GM12878 (cell line): ENCODE data around the gene ECT2. TPM values are rescaled to one million over a fixed set of nuclear protein-coding genes. Genes with fewer than 3 reads are reported as not detected.

Source experiments
- ATAC-seq: fragments of 200-7000 bp; cut with Tn5 transposase; 3 replicates; pipeline ENCODE4 v1.9.1; 2020; ENCODE audit warnings: mild to moderate bottlenecking, moderate library complexity
- BruUV-seq: library from RNA; stranded (reverse); fragments of 400-500 nt; replicated peaks from 2 replicates; lab custom pipeline; 2021; lab: Mats Ljungman, UMichigan
- CTCF ChIA-PET: fragments of 300-600 bp; sonication (Branson Sonifier 250); formaldehyde crosslinking; extraction: SDS; loops from one replicate; lab custom pipeline; 2021; ENCODE audit warnings: inconsistent platforms; lab: Yijun Ruan, JAX
- POLR2A ChIA-PET: fragments of 350-600 bp; formaldehyde crosslinking; extraction: SDS; loops from one replicate; lab custom pipeline; 2021; ENCODE audit warnings: inconsistent platforms; lab: Charles Lee
- RAD21 ChIA-PET: fragments of 300-600 bp; sonication (Branson Sonifier 250); formaldehyde crosslinking; loops from one replicate; lab custom pipeline; 2023; ENCODE audit warnings: antibody characterized with exemption; ENCODE audit not compliant: unreplicated experiment; lab: Charles Lee
- SMC1A ChIA-PET: fragments of 300-600 bp; sonication (Branson Sonifier 250); formaldehyde crosslinking; loops from one replicate; lab custom pipeline; 2023; ENCODE audit not compliant: unreplicated experiment, uncharacterized antibody; lab: Charles Lee
- DNase-seq: peaks from one replicate; pipeline ENCODE4 v3.0.0-alpha.2; 2011; ENCODE audit warnings: low read depth, low spot score
- FAIRE-seq: peaks from 3 replicates; lab custom pipeline; 2011; peaks lifted over from hg19 to GRCh38; lab: Jason Lieb, UNC
- H2AFZ ChIP-seq: 2 replicates; pipeline ENCODE4 v1.6.0; 2011; ENCODE audit warnings: low read depth, low read length, control low read depth; ENCODE audit not compliant: control insufficient read depth
- H3K27ac ChIP-seq: 2 replicates; pipeline ENCODE4 v1.5.1; 2011; ENCODE audit warnings: control low read depth; ENCODE audit not compliant: control insufficient read depth, insufficient read depth
- H3K27me3 ChIP-seq, 2 experiments: replicated peaks in 1 of 2; 2 replicates each; pipeline versions ENCODE4 v1.6.0 to v1.6.1; 2011; ENCODE audit warnings: low read length in 1 of 2; ENCODE audit not compliant: control insufficient read depth in 2 of 2, insufficient read depth in 2 of 2
- H3K36me3 ChIP-seq, 2 experiments: 2 replicates each; pipeline ENCODE4 v1.5.1; 2011; ENCODE audit warnings: low read length in 1 of 2; ENCODE audit not compliant: control insufficient read depth in 2 of 2, insufficient read depth in 2 of 2
- H3K4me1 ChIP-seq: 2 replicates; pipeline ENCODE4 v1.6.1; 2011; ENCODE audit warnings: mild to moderate bottlenecking, low read length, moderate library complexity, mixed read lengths; ENCODE audit not compliant: control insufficient read depth, insufficient read depth
- H3K4me2 ChIP-seq: 2 replicates; pipeline ENCODE4 v1.6.0; 2011; ENCODE audit warnings: control low read depth; ENCODE audit not compliant: control insufficient read depth, insufficient read depth
- H3K4me3 ChIP-seq: fragments of 200-600 bp; sonication (generic); 2 replicates; pipeline ENCODE4 v1.5.1; 2016
- H3K79me2 ChIP-seq: 2 replicates; pipeline ENCODE4 v1.6.0; 2011; ENCODE audit warnings: low read length; ENCODE audit not compliant: control insufficient read depth, insufficient read depth
- H3K9ac ChIP-seq: 2 replicates; pipeline ENCODE4 v1.8.0; 2011; ENCODE audit warnings: low read length, control low read depth, mixed read lengths; ENCODE audit not compliant: control insufficient read depth, insufficient read depth
- H3K9me3 ChIP-seq: replicated peaks from 3 replicates; pipeline ENCODE4 v1.5.1; 2011; ENCODE audit warnings: mild to moderate bottlenecking, low read length; ENCODE audit not compliant: control insufficient read depth, insufficient read depth
- H4K20me1 ChIP-seq: 2 replicates; pipeline ENCODE4 v1.6.0; 2011; ENCODE audit not compliant: control insufficient read depth, insufficient read depth
- HDGF ChIP-seq: fragments of 450-650 bp; IDR thresholded peaks from 2 replicates; pipeline ENCODE4 v1.6.1; 2016; ENCODE audit warnings: antibody characterized with exemption
- MXI1 ChIP-seq: fragments of 150-350 bp; IDR thresholded peaks from 2 replicates; pipeline ENCODE4 v1.6.1; 2011; ENCODE audit warnings: low read depth, mild to moderate bottlenecking, inconsistent platforms, low read length, improper control_type of control experiment
- POLR2AphosphoS2 ChIP-seq: IDR thresholded peaks from 2 replicates; pipeline ENCODE4 v1.6.1; 2011; ENCODE audit warnings: low read depth, mild to moderate bottlenecking, low read length, improper control_type of control experiment, moderate library complexity
- WGBS: methylation state at CpG from one replicate; pipeline ENCODE4 v1.1.6; 2016; ENCODE audit warnings: low lambda C conversion rate; ENCODE audit not compliant: insufficient replicate concordance, insufficient coverage; ENCODE audit errors: missing lambda C conversion rate; 5-methylcytosine and 5-hydroxymethylcytosine counted together
- in situ Hi-C: fragments of 300-500 bp; cut with MboI; formaldehyde crosslinking; loops from 9 replicates; pipeline ENCODE4 v1.14.3; 2018; ENCODE audit warnings: mixed read lengths
- intact Hi-C: fragments of 100-400 bp; cut with micrococcal nuclease; formaldehyde crosslinking; loops from one replicate; pipeline ENCODE4 v1.14.2; 2022; ENCODE audit not compliant: unreplicated experiment
- polyA plus RNA-seq, 11 experiments: library from polyadenylated mRNA; depleted of rRNA in 4 of 11; unstranded in 6 of 11; stranded (reverse) in 5 of 11; fragments of >200 nt; fragmentation: Nextera tagmentation in 4 of 11; fragmentation: Illumina TruSeq in 1 of 11; extraction: Ambion mirVana in 4 of 11; extraction: Trizol in 1 of 11; gene quantifications; 1 replicate in 1 of 11; 2 replicates in 10 of 11; pipeline versions ENCODE4 v1.2.1 to v1.2.3, GENCODE V29; 2011 to 2016; ENCODE audit warnings: inconsistent platforms in 2 of 11, missing spikeins in 2 of 11, low read depth in 1 of 11
- total RNA-seq, 4 experiments: library from RNA; depleted of rRNA in 3 of 4; stranded (reverse); fragments of >200 nt in 3 of 4; fragmentation: Illumina TruSeq in 1 of 4; extraction: Trizol in 1 of 4; gene quantifications; 2 replicates each; pipeline versions ENCODE4 v1.2.1 to v1.2.3, GENCODE V29; 2013 to 2021
- TF ChIP-seq, protein P1 (sequence below): fragments of 450-650 bp; IDR thresholded peaks from 2 replicates; pipeline ENCODE4 v1.6.1; 2017; ENCODE audit warnings: mild to moderate bottlenecking, moderate library complexity
- TF ChIP-seq, protein P2 (sequence below): fragments of 150-350 bp; IDR thresholded peaks from 2 replicates; pipeline ENCODE4 v1.6.1; 2014; ENCODE audit warnings: mild to moderate bottlenecking, low read depth, low read length
- TF ChIP-seq, protein P3 (sequence below): IDR thresholded peaks from 2 replicates; pipeline ENCODE4 v1.6.1; 2011; ENCODE audit warnings: low read depth, mild to moderate bottlenecking, low read length, moderate library complexity, borderline replicate concordance; ENCODE audit errors: extremely low read depth
- TF ChIP-seq, protein P4 (sequence below): fragments of 450-650 bp; formaldehyde crosslinking; IDR thresholded peaks from 2 replicates; pipeline ENCODE4 v1.5.0; 2022; ENCODE audit warnings: mild to moderate bottlenecking, missing genetic modification characterization
- TF ChIP-seq, protein P5 (sequence below): IDR thresholded peaks from 2 replicates; pipeline ENCODE4 v1.6.1; 2012; ENCODE audit warnings: mild to moderate bottlenecking, low read depth, low read length

The ECT2 gene
- total and polyA plus RNA-seq, 10 of the 15 experiments (the other 5 are each of a cell fraction or from before 2014, with no cell fraction given) = 21.5 to 47.8 (median 38.2) TPM

DNA sequence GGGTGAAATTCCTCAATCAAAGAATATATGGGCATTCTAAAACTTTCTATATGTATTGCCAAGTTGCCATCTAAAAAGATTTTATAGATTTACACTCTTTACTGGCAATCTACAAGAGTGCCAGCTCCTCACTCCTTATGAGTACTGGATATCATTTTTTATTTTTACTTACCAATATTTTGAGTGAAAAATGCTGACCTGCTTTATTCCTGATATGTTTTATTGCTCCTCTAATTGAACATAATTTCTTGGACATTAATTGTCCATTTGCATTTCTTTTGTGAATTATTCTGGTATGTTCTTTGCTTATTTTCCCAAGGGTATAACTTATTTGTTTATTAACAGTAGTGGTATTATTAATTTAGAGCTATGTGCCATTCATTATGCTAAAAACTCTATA, 96.8 kb downstream of the ECT2 start (continued):
- TF ChIP-seq, protein P1, sequence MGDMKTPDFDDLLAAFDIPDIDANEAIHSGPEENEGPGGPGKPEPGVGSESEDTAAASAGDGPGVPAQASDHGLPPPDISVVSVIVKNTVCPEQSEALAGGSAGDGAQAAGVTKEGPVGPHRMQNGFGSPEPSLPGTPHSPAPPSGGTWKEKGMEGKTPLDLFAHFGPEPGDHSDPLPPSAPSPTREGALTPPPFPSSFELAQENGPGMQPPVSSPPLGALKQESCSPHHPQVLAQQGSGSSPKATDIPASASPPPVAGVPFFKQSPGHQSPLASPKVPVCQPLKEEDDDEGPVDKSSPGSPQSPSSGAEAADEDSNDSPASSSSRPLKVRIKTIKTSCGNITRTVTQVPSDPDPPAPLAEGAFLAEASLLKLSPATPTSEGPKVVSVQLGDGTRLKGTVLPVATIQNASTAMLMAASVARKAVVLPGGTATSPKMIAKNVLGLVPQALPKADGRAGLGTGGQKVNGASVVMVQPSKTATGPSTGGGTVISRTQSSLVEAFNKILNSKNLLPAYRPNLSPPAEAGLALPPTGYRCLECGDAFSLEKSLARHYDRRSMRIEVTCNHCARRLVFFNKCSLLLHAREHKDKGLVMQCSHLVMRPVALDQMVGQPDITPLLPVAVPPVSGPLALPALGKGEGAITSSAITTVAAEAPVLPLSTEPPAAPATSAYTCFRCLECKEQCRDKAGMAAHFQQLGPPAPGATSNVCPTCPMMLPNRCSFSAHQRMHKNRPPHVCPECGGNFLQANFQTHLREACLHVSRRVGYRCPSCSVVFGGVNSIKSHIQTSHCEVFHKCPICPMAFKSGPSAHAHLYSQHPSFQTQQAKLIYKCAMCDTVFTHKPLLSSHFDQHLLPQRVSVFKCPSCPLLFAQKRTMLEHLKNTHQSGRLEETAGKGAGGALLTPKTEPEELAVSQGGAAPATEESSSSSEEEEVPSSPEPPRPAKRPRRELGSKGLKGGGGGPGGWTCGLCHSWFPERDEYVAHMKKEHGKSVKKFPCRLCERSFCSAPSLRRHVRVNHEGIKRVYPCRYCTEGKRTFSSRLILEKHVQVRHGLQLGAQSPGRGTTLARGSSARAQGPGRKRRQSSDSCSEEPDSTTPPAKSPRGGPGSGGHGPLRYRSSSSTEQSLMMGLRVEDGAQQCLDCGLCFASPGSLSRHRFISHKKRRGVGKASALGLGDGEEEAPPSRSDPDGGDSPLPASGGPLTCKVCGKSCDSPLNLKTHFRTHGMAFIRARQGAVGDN = no peak
- TF ChIP-seq, protein P2, sequence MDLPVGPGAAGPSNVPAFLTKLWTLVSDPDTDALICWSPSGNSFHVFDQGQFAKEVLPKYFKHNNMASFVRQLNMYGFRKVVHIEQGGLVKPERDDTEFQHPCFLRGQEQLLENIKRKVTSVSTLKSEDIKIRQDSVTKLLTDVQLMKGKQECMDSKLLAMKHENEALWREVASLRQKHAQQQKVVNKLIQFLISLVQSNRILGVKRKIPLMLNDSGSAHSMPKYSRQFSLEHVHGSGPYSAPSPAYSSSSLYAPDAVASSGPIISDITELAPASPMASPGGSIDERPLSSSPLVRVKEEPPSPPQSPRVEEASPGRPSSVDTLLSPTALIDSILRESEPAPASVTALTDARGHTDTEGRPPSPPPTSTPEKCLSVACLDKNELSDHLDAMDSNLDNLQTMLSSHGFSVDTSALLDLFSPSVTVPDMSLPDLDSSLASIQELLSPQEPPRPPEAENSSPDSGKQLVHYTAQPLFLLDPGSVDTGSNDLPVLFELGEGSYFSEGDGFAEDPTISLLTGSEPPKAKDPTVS = no peak
- TF ChIP-seq MXI1 (no peak), HDGF (no peak)

DNA sequence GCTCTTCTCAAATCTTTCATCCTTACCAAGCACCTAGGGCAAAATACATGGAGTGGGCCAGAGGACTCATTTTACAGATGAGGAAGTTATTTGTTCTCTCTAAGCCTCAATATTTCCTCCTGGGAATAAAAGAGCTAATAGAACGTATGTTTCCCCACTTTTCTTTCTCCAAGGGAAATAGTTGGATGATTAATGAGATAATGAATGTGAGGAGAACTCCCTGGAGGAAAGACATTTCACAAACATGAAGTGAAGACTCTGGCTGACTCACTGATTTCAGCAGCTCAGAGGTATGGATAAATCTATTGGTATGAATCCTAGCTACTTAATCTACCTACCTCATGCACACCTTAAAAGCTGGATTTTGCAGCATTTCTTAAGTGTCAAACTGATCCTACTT, 98.4 kb downstream of the ECT2 start:
- Histone ChIP-seq H4K20me1 (no peaks in the 10 kb centered on the region), H3K36me3 (no peaks in the 10 kb centered on the region), H3K79me2 (no peaks in the 10 kb centered on the region), H3K4me3 (no peak overlapping the region), H3K4me2 (no peak overlapping the region), H3K4me1 (no peaks in the 10 kb centered on the region), H3K9ac (no peak overlapping the region), H3K27ac (no peak overlapping the region), H3K27me3 (no peaks in the 10 kb centered on the region), H2AFZ (no peak overlapping the region), H3K9me3 (no peaks in the 10 kb centered on the region)
- no peak for DNase-seq
- RAD21 ChIA-PET = no interaction called here
- FAIRE-seq = no peak
- CTCF ChIA-PET = interaction anchor here (0.5 to 1.6 kb wide), 3 partner anchors 9 to 252 kb away, joined by 3 to 8 read pairs (median 3); no protein-coding TSS in a partner anchor
- no TSS peak for BruUV-seq
- SMC1A ChIA-PET = interaction anchor here (0.7 kb wide), 1 partner anchor 9 kb away, joined by 3 read pairs; no protein-coding TSS in a partner anchor
- ATAC-seq = no peak
- in situ Hi-C loops (no loop called here), intact Hi-C loops (no loop called here)
- POLR2A ChIA-PET = interaction anchor here (0.5 kb wide), 1 partner anchor 81 kb away, joined by 3 read pairs; no protein-coding TSS in a partner anchor
- 0% methylated on average over 1 of the region's 1 CpG for WGBS
- no peak for TF ChIP-seq POLR2AphosphoS2
- TF ChIP-seq, protein P3, sequence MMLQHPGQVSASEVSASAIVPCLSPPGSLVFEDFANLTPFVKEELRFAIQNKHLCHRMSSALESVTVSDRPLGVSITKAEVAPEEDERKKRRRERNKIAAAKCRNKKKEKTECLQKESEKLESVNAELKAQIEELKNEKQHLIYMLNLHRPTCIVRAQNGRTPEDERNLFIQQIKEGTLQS = no peak
- TF ChIP-seq, protein P4, sequence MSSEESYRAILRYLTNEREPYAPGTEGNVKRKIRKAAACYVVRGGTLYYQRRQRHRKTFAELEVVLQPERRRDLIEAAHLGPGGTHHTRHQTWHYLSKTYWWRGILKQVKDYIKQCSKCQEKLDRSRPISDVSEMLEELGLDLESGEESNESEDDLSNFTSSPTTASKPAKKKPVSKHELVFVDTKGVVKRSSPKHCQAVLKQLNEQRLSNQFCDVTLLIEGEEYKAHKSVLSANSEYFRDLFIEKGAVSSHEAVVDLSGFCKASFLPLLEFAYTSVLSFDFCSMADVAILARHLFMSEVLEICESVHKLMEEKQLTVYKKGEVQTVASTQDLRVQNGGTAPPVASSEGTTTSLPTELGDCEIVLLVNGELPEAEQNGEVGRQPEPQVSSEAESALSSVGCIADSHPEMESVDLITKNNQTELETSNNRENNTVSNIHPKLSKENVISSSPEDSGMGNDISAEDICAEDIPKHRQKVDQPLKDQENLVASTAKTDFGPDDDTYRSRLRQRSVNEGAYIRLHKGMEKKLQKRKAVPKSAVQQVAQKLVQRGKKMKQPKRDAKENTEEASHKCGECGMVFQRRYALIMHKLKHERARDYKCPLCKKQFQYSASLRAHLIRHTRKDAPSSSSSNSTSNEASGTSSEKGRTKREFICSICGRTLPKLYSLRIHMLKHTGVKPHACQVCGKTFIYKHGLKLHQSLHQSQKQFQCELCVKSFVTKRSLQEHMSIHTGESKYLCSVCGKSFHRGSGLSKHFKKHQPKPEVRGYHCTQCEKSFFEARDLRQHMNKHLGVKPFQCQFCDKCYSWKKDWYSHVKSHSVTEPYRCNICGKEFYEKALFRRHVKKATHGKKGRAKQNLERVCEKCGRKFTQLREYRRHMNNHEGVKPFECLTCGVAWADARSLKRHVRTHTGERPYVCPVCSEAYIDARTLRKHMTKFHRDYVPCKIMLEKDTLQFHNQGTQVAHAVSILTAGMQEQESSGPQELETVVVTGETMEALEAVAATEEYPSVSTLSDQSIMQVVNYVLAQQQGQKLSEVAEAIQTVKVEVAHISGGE (CRISPR knock-in tag) = no peak
- TF ChIP-seq, protein P5, sequence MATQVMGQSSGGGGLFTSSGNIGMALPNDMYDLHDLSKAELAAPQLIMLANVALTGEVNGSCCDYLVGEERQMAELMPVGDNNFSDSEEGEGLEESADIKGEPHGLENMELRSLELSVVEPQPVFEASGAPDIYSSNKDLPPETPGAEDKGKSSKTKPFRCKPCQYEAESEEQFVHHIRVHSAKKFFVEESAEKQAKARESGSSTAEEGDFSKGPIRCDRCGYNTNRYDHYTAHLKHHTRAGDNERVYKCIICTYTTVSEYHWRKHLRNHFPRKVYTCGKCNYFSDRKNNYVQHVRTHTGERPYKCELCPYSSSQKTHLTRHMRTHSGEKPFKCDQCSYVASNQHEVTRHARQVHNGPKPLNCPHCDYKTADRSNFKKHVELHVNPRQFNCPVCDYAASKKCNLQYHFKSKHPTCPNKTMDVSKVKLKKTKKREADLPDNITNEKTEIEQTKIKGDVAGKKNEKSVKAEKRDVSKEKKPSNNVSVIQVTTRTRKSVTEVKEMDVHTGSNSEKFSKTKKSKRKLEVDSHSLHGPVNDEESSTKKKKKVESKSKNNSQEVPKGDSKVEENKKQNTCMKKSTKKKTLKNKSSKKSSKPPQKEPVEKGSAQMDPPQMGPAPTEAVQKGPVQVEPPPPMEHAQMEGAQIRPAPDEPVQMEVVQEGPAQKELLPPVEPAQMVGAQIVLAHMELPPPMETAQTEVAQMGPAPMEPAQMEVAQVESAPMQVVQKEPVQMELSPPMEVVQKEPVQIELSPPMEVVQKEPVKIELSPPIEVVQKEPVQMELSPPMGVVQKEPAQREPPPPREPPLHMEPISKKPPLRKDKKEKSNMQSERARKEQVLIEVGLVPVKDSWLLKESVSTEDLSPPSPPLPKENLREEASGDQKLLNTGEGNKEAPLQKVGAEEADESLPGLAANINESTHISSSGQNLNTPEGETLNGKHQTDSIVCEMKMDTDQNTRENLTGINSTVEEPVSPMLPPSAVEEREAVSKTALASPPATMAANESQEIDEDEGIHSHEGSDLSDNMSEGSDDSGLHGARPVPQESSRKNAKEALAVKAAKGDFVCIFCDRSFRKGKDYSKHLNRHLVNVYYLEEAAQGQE = no peak
